GM12865 (cell line): Measurements from ENCODE around the gene TBC1D4.

Source experiments
- DNase-seq: peaks from one replicate; pipeline ENCODE4 v3.0.0; 2010; ENCODE audit warnings: low read depth
- H3K4me3 ChIP-seq: 2 replicates; pipeline ENCODE4 v1.5.1; 2011; ENCODE audit warnings: mild to moderate bottlenecking, low read depth, low read length, control low read depth
- TF ChIP-seq, protein P1 (sequence below): IDR thresholded peaks from 2 replicates; pipeline ENCODE4 v1.5.1; 2011; ENCODE audit warnings: low read length, control low read depth, low read depth, inconsistent platforms; ENCODE audit not compliant: insufficient read depth; ENCODE audit errors: missing control alignments

Gene TBC1D4

DNA sequence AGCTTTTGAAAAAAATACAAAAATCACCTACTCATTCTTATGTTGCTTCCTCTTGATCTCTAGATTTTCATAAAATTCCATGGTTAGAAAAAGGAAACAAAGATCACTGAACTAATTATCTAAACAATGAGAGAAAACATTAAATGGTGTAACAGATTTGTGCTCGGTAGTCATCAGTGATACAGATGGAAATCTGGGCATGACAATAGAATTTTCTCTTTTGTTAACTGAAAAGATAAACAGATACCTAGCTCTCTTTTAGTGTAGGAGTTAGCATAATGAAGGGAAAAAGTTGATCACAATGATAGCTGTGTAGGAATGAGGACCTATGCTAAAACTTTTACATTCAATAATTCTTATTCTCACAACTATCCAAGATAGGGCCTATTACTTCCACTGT is 103.7 kb downstream of the TBC1D4 start:
- H3K4me3 ChIP-seq = no peak overlapping the region
- DNase-seq = no peak

GRCh38 chr13:75376792-75377402 is 105.1 kb downstream of the TBC1D4 start:
- no peak overlapping the region for H3K4me3 ChIP-seq
- TF ChIP-seq, protein P1, sequence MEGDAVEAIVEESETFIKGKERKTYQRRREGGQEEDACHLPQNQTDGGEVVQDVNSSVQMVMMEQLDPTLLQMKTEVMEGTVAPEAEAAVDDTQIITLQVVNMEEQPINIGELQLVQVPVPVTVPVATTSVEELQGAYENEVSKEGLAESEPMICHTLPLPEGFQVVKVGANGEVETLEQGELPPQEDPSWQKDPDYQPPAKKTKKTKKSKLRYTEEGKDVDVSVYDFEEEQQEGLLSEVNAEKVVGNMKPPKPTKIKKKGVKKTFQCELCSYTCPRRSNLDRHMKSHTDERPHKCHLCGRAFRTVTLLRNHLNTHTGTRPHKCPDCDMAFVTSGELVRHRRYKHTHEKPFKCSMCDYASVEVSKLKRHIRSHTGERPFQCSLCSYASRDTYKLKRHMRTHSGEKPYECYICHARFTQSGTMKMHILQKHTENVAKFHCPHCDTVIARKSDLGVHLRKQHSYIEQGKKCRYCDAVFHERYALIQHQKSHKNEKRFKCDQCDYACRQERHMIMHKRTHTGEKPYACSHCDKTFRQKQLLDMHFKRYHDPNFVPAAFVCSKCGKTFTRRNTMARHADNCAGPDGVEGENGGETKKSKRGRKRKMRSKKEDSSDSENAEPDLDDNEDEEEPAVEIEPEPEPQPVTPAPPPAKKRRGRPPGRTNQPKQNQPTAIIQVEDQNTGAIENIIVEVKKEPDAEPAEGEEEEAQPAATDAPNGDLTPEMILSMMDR = no peak
- DNase-seq = no peak

More for the DNA sequence above, 103.7 kb downstream of the TBC1D4 start:
- TF ChIP-seq, protein P1 = no peak

- H3K4me3 ChIP-seq = no peak overlapping the region
- TF ChIP-seq, protein P1 = no peak
- DNase-seq = no peak
These were observed 106.6 kb downstream of the TBC1D4 start for GRCh38 chr13:75375329-75375728.

DNA sequence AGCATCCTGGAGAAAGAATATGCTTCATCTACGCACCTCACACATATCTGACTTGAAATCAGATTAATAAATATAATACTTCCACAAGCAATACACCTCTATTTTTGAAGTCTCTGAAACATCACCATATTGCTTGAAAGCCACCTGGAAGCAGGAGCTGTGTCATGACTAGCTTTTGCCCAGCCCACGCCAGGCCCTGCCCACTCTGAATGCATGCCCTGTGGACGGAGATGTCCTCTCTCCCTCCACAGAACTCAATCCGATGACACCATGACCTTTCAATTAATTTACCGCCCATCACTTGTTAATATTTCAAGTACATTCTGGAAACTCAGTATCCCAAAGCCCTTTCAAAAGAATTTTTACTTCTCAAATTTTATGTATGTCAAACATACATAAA is 108.0 kb downstream of the TBC1D4 start:
- TF ChIP-seq, protein P1 = no peak

GRCh38 chr13:75372923-75373841 is 108.8 kb downstream of the TBC1D4 start:
- TF ChIP-seq, protein P1 = no peak
- DNase-seq = no peak
- H3K4me3 ChIP-seq = no peak overlapping the region

More for the DNA sequence above, 108.0 kb downstream of the TBC1D4 start:
- DNase-seq = no peak
- H3K4me3 ChIP-seq = no peak overlapping the region

DNA sequence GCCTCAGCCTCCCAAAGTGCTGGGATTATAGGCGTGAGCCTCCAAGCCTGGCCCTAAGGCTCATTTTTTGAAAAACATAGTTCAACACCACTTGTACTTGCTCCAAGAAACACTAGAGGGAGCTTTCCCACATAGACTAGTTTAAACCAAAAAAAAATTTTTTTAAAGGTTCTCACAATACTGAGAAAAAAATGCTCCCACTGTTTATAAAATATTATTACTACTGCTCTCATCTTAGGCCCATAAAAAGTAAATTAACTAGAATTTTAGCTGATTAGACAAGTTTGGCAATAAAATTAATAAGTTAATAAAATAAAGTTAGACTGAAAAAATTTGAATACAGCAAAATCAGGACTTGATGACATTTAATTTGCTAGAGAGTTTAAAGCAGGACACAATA is 109.5 kb downstream of the TBC1D4 start:
- no peak overlapping the region for H3K4me3 ChIP-seq
- TF ChIP-seq, protein P1 = peak; percentile 58
- DNase-seq = peak; percentile 62
